C4-2B (cell line): ENCODE results near the gene PLAC1.

ENCODE experiments used
- H3K27ac ChIP-seq: fragments of 450-650 bp; 2 replicates; pipeline ENCODE4 v1.5.1; 2017
- ZFX ChIP-seq: fragments of 450-650 bp; IDR thresholded peaks from 2 replicates; pipeline ENCODE4 v1.6.1; 2017
- TF ChIP-seq, protein P1 (sequence below): fragments of 450-650 bp; conservative IDR thresholded peaks from 2 replicates; pipeline ENCODE4 v1.5.1; 2017; ENCODE audit warnings: mild to moderate bottlenecking

PLAC1 gene

DNA sequence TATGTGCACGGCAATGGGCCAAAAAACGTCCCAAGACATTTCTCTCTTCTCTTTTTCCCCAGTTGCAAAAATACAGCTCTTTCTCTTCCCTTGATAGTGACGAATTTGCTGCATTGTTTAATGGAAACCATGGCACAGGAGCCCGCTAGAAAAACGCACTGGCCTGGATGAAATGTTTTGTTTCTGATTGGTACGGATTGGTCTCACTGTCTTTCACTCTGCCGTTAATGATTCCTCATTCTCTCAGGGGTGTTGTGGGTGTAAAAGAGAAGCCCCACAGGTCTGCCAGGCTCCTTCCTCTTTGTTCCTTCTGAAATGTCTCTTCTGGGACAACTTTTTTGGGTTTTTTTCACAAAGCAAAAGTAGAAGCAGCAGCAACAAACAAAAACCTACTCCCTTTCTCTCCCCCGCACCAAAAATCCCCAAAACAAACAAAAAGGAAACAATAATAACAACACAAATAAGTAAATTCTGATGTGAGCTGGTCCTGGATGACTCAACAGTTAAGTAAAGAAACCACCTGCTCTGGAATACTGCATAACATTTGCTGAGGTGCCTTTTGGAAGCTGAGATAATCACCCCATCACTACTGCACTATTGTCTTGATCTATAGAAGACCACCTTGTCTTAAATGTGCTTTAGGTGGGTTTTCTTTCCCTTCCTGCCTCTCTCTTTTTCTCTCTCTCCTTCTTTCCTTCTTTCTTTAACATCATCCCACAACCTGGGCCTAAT lies 89.8 kb downstream of the PLAC1 start:
- H3K27ac ChIP-seq: no peak overlapping the region
- TF ChIP-seq ZFX: no peak
- TF ChIP-seq, protein P1, sequence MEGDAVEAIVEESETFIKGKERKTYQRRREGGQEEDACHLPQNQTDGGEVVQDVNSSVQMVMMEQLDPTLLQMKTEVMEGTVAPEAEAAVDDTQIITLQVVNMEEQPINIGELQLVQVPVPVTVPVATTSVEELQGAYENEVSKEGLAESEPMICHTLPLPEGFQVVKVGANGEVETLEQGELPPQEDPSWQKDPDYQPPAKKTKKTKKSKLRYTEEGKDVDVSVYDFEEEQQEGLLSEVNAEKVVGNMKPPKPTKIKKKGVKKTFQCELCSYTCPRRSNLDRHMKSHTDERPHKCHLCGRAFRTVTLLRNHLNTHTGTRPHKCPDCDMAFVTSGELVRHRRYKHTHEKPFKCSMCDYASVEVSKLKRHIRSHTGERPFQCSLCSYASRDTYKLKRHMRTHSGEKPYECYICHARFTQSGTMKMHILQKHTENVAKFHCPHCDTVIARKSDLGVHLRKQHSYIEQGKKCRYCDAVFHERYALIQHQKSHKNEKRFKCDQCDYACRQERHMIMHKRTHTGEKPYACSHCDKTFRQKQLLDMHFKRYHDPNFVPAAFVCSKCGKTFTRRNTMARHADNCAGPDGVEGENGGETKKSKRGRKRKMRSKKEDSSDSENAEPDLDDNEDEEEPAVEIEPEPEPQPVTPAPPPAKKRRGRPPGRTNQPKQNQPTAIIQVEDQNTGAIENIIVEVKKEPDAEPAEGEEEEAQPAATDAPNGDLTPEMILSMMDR: no peak

DNA sequence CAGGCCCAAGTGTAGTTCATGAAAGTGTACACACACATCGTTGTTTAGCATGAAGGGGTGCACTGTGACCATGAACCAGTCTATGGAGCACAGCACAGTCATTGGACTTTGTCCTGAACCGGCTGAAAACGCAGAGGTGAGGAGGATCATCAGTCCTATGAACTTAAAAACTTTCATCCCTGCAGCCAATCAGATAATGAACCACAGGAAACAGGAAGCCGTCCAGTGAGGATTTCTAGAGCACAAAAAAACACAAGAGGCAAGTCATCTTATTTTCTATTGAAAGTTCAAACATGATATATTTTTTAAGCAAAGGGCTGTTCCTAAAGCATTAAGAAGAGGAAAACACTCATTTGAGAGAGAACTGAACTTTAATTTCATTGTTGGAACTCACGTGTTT lies 91.8 kb downstream of the PLAC1 start:
- no peak overlapping the region for H3K27ac ChIP-seq
- no peak for TF ChIP-seq ZFX
- TF ChIP-seq, protein P1: no peak

DNA sequence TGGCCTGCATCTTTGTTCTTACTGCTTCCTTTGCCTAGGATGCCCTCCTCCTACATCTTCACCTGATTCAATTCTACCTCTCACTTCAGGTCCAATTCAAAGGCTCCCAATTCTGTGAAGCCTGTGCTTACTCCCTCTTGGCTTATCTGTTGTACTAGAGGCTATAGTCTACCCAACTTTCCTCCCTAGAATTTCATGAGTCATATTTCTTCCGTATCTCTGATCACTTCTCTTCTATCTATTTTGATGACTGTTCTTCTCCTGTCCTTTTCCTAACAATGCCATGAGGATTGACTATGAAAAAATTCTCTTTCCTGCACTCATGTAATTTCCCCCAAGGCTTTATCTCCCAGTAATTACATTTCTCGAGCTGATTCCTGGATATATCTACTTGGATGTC lies 96.3 kb downstream of the PLAC1 start:
- TF ChIP-seq, protein P1: no peak
- TF ChIP-seq ZFX: no peak
- no peak overlapping the region for H3K27ac ChIP-seq

DNA sequence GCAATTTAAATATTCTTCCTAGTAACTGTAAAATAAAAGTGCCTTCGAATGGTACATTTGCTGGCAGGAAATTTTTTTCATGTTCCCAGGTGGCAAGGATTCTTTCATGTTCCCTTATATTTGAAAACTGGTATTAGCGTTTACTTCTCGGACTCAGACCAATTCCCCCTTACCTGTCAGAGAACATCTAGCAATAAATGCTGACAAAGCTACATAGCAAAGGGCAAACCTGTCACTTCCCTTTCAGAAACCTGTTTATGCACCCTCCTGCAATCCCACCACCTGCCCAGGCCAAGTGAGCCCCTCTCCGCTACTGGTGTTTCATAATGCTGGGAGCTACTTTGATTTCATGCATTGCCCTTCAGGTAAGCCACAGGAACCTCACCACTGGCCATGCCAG lies 100.1 kb downstream of the PLAC1 start:
- H3K27ac ChIP-seq: no peak overlapping the region
- TF ChIP-seq, protein P1: no peak

DNA sequence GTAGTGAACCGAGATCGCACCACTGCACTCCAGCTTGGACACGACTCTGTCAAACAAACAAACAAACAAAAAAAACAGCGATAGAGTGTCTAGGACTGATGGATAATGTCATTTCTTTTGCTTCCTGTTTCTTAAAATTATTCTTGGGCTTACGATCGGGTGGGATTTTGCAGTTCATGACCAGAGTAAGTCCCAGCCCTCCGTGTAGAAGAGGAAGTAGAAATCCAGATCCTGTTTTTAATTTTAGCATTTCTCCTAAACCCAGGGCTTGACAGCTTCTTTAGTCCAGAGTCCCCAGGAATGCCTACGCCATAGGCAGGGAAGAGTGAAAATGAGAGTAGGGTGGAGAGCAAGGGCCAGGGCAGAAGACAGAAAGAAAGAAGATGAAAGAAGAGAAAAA lies 104.0 kb downstream of the PLAC1 start:
- no peak for TF ChIP-seq ZFX
- TF ChIP-seq, protein P1: no peak
- no peak overlapping the region for H3K27ac ChIP-seq

DNA sequence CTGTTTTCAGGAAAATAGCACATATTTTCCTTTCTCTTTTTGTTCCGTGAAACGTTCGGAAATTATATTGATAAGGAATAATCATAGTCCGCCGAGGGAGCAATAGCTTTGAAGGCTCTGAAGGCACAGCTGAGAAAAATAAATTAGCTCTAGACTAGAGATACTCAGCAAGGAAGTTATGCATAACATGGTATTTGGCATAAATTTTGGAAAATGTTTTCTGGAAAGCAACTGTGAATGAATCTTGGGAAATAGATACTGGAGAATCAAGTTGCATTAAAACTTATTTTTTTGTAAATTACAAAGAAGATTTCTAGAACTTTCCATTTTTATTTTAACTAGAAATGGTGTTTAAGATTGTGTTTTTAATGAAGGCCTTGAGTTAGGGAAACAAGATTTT lies 105.9 kb downstream of the PLAC1 start:
- no peak for TF ChIP-seq ZFX
- TF ChIP-seq, protein P1: no peak
- H3K27ac ChIP-seq: no peak overlapping the region

DNA sequence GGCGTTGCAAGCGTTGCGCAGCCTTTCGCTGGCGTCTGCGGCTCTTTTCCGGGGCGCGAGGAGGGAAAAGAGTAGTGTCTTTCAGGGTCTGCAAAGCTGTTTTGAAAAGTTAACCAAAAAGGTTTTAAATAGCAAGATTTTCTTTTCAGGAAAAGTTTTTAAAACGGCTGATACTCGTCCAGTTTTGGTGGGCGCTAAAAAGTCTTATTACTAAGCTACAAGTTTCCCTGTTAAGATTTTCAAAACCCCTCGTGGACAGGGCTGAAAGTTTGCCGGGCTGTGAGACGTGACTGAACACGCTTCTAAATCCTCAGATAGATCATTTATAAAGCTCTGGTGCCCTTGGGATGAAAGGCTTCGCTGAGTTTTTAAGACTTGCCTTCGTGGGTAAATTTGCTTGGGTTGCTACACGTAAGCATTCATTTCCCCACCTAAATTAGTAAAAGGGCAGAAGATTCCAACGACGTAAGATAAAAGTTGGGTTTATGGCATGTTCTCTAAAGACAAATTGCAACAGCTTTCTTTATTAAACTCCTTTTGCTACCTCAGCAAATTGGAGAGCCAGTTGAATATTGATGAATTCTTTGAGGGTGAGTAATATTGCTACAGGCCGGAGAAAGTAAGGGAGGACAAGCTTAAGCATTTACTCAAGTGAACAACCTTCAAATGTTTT lies 106.8 kb downstream of the PLAC1 start:
- H3K27ac ChIP-seq: no peak overlapping the region
- TF ChIP-seq, protein P1: no peak
- TF ChIP-seq ZFX: no peak
